Erythroblast (primary cell): Measurements from ENCODE around the gene NOBOX.
"Not testable (repeated sequence)": the region's sequence is repeated elsewhere in the genome, so short reads cannot be mapped to it uniquely, and the experiment has no call there.

Source experiments
- DNase-seq, 2 experiments: peaks; one replicate each; lab custom pipeline; 2025; lab: John Stamatoyannopoulos, UW
- GATA1 ChIP-seq: IDR thresholded peaks from 2 replicates; pipeline ENCODE4 v1.6.1; 2011; ENCODE audit warnings: low read depth, mild to moderate bottlenecking, control low read depth, low read length, moderate library complexity
- POLR2A ChIP-seq: IDR thresholded peaks from 2 replicates; pipeline ENCODE4 v1.6.1; 2011; ENCODE audit warnings: mild to moderate bottlenecking, low read length

The NOBOX gene

GRCh38 chr7:144403649-144404061 lies at the start of gene NOBOX:
TSS of gene NOBOX (minus strand) at chr7:144403693.
- no peak for DNase-seq
- no peak for TF ChIP-seq POLR2A

- TF ChIP-seq GATA1 (no peak), POLR2A (no peak)
- DNase-seq, result no peak
These were observed 48.6 kb upstream of the NOBOX start for GRCh38 chr7:144452064-144452463.

- TF ChIP-seq POLR2A (no peak), GATA1 (no peak)
- DNase-seq, result no peak
These were observed 42.1 kb upstream of the NOBOX start for GRCh38 chr7:144445590-144445989.

- no peak for TF ChIP-seq GATA1
- no peak for TF ChIP-seq POLR2A
- DNase-seq, result no peak
These were observed 36.3 kb upstream of the NOBOX start for GRCh38 chr7:144439717-144440205.

GRCh38 chr7:144438759-144439158 lies 35.3 kb upstream of the NOBOX start:
- TF ChIP-seq POLR2A, result no peak
- TF ChIP-seq GATA1, result no peak

GRCh38 chr7:144437370-144438191 lies 34.1 kb upstream of the NOBOX start:
- peak; percentile 36 to 63 for DNase-seq
- no peak for TF ChIP-seq GATA1
- TF ChIP-seq POLR2A, result no peak

More at GRCh38 chr7:144438759-144439158, 35.3 kb upstream of the NOBOX start:
- peak in 1 of 2 experiments; percentile 6 for DNase-seq

- DNase-seq, result no peak
- TF ChIP-seq GATA1 (no peak), POLR2A (no peak)
These were observed 33.0 kb upstream of the NOBOX start for GRCh38 chr7:144436500-144436899.

GRCh38 chr7:144428431-144428830 lies 24.9 kb upstream of the NOBOX start:
- DNase-seq, result no peak
- TF ChIP-seq POLR2A (no peak), GATA1 (no peak)

GRCh38 chr7:144427539-144427938 lies 24.0 kb upstream of the NOBOX start:
- not testable (repeated sequence) for DNase-seq

- not testable (repeated sequence) for DNase-seq
These were observed 15.4 kb upstream of the NOBOX start for GRCh38 chr7:144418931-144419330.

- TF ChIP-seq GATA1 (no peak), POLR2A (no peak)
- no peak for DNase-seq
These were observed 12.8 kb upstream of the NOBOX start for GRCh38 chr7:144416341-144416740.

GRCh38 chr7:144415858-144416257 lies 12.4 kb upstream of the NOBOX start:
- TF ChIP-seq POLR2A (no peak), GATA1 (no peak)
- no peak for DNase-seq

GRCh38 chr7:144414815-144415214 lies 11.3 kb upstream of the NOBOX start:
- no peak for TF ChIP-seq POLR2A
- TF ChIP-seq GATA1, result no peak
- DNase-seq, result no peak

GRCh38 chr7:144410441-144410840 lies 6.9 kb upstream of the NOBOX start:
- DNase-seq, result no peak
- TF ChIP-seq POLR2A (no peak), GATA1 (no peak)

- DNase-seq, result no peak
These were observed 4.6 kb upstream of the NOBOX start for GRCh38 chr7:144408121-144408520.

More at GRCh38 chr7:144408121-144408520, 4.6 kb upstream of the NOBOX start:
- TF ChIP-seq POLR2A, result no peak
- no peak for TF ChIP-seq GATA1
